Right ventricle myocardium inferior (tissue), 1 donor: Measurements from ENCODE around the gene ABLIM3. TPM values are rescaled to one million over a fixed set of nuclear protein-coding genes. Genes with fewer than 3 reads are reported as not detected.

Experiments used
- ATAC-seq: fragments of 200-7000 bp; cut with Tn5 transposase; one replicate; pipeline ENCODE4 v1.9.1; 2020; ENCODE audit warnings: mild to moderate bottlenecking, moderate library complexity
- DNase-seq: peaks from one replicate; pipeline ENCODE4 v3.0.0; 2021; ENCODE audit errors: missing footprints
- intact Hi-C: fragments of 100-400 bp; cut with DNase I; formaldehyde crosslinking; loops from one replicate; pipeline ENCODE4 v1.11.0; 2022
- total RNA-seq: library from RNA; stranded (reverse); fragmentation: NEBNext Ultra II Directional; extraction: Animal tissue kit (Norgen Biotek cat#: 25700); gene quantifications from one replicate; pipeline ENCODE4 v1.2.1, GENCODE V29; 2021
- donor health status: DM: no; HTN: yes; CAD: no; lungs with severe emphysema.

ABLIM3 gene
- total RNA-seq, 1 donor from 2014 or later, result 134 TPM

GRCh38 chr5:149282027-149282965 lies 141.0 kb downstream of the ABLIM3 start:
- DNase-seq (no peak), ATAC-seq (peak; percentile 62)
- intact Hi-C loops, result no loop called here

DNA sequence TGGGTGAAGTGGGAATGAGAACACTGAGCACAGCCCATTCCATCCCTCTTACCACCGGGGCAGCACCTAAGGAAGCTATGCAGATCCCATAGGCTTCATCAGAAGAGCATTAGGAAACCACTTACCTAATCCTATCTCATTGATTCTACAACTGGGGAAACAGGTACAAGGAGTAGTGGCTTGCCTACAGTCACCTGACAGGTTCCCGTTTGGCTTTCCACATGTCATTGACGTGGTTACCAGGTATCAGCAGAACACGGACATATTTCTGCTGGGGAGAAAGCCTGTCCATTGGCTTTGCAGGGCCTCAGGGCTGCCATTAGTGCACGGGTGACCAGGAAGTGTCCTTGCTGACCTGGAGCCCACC lies 141.7 kb downstream of the ABLIM3 start:
- intact Hi-C loops, result no loop called here
- ATAC-seq (no peak), DNase-seq (no peak)

- intact Hi-C loops, result no loop called here
- ATAC-seq (no peak), DNase-seq (no peak)
Observed at GRCh38 chr5:149283626-149284480, 142.6 kb downstream of the ABLIM3 start.

GRCh38 chr5:149284501-149284900 lies 143.2 kb downstream of the ABLIM3 start:
- intact Hi-C loops, result no loop called here
- no peak for DNase-seq
- ATAC-seq, result peak; percentile 38

DNA sequence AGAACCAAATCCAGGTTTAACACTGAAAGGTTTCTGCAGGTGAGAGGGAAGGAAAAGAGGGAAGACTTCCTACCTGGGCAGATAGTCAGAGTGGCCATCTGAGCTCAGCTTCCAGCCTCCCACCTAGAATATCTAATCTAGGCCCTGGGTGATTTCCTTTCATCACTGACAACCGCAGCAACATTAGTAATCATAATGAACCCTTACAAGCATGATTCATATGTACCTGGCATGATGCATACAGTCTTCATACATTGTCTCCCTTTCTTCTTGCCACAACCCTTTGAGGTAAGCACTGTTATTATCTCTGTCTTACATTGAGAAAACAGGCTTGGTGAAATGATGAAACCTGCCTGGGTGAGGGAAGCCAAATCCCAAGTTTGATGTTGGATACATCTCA lies 143.9 kb downstream of the ABLIM3 start:
- DNase-seq, result no peak
- ATAC-seq, result no peak
- intact Hi-C loops, result no loop called here

- DNase-seq (peak; percentile 76), ATAC-seq (peak; percentile 47)
- intact Hi-C loops, result no loop called here
Observed at GRCh38 chr5:149288436-149288835, 147.1 kb downstream of the ABLIM3 start.

DNA sequence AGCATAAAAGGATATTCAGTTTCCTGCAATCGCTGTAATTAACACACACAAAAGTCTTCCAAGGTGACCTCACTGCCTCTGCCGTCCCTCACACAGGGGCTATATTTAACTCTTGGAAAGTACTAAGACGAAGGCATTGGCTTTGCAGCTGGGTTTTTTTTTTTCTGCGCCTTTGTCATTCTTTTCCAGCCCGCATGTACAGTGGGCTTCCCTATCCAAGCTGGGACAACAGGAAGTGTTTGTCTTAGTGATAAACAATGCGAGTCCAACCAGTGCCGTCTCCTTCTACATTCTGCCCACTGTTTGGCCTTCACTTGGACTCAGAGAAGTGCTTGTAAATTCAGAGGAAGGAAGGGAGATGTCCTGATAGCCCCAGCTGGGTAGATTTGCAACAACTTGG lies 148.0 kb downstream of the ABLIM3 start:
- intact Hi-C loops, result no loop called here
- peak; percentile 33 for ATAC-seq
- DNase-seq, result no peak

DNA sequence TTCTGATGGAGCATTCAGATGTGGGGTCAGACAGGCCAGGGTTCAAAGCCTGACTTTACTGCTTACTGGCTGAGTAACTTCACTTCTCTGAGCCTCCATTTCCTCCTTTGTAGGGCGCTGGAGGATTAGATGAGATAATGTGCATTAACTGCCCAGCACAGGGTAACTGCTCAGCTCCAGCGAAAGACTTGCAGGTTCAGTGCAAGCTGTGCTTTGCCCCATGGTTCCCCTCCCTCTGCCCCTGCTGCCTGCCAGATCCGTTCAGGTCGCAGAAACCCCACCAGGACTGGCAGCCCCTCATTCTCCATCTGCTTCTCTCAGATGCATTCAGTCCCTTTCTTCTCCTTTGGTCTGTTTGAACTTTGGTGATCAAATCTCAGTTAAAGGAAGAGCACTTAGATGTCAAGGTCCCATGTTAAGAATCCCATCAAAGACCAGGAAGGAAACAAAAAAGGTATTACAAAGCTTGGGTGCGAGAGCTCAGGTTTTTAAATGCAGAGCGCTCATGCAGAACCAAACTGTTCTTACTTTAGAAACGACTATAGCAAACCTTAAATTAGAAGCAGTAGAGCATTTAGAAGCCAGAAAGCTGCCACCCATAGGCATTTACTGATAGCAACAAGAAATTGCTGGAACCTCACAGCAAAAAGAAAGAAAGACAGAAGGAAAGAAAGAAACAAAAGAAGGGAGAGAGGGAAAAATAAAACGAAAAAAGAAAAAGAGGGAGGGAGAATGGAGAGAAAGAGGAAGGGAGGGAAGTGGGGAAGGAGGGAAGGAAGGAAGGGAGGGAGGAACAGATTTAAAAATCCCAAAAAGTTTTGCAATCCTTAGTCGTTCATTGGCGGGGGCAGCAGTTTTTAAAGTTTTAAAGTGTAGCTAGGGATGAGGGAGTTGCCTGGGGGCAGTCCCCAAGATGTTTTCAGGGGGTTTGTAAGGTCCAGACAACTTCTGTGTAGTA lies 153.9 kb downstream of the ABLIM3 start:
- no peak for DNase-seq
- intact Hi-C loops, result loop anchor here (2.0 kb wide), 1 partner anchor 18 kb away; no protein-coding TSS in a partner anchor
- ATAC-seq, result no peak

DNA sequence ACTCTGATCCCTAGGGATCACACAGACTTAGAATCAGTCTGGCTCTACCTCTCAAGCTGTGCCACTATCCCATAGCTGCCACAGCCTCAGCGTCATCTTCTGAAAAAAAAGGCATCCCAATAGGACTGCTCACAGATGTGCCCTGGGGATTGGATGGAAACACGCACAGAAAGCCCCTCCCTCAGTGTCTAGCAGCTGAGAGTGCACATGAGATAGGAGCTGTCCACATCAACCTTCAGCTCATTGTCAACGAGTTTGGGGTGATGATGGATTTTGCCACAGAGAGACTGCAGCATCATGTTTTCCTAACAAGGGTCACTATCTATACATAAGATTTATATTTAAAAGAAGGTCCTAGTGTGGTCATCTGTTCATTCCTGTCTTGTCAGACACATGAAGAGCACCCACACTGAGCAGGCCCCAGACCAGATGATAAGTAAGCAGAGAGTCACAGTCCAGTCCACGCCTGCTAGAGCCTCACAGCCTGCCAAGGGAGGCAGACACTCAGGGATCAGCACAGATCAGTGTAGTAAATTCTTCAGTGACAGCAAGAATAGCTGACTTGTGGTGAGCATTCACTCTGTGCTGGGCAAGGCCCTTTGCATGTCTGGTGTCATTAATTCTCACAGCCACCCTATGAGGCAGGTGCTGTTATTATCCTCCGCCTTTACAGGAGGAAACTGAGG lies 156.2 kb downstream of the ABLIM3 start:
- ATAC-seq (peak; percentile 84), DNase-seq (no peak)
- intact Hi-C loops, result no loop called here

- DNase-seq (no peak), ATAC-seq (no peak)
- intact Hi-C loops, result no loop called here
Observed at GRCh38 chr5:149298163-149298562, 156.9 kb downstream of the ABLIM3 start.

DNA sequence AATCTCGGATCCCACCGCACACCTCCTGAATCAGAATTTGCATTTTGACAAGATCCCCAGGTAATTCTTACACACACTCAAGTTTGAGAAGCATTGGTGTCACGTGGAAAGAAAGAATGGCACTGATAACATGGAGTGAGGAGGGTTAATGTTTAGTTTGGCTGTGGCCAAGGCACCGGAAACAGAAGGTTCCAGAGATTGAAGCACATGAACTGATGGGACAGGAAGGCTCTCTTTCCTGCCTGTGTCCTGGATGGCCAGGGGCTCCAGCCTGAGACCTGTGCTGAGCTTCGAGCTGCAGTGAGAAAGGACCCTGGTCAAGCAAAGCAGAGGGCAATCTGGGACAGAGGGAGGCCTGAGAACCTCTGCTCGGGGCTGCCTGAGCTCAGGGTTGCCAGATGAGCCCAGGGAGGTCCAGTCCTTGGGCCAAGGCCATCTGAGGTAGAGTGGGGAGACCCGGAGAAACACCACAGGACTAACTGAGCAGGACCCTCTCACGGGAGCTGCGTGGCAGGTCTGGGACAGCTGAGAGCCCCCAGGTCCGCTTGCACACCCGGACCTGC lies 157.6 kb downstream of the ABLIM3 start:
- intact Hi-C loops, result no loop called here
- no peak for ATAC-seq
- DNase-seq, result no peak

- DNase-seq (no peak), ATAC-seq (peak; percentile 4)
- intact Hi-C loops, result loop anchor here (5.0 kb wide), 1 partner anchor 48 kb away; the partner anchor contains the start of gene GRPEL2
Observed at GRCh38 chr5:149299451-149300054, 158.3 kb downstream of the ABLIM3 start.

DNA sequence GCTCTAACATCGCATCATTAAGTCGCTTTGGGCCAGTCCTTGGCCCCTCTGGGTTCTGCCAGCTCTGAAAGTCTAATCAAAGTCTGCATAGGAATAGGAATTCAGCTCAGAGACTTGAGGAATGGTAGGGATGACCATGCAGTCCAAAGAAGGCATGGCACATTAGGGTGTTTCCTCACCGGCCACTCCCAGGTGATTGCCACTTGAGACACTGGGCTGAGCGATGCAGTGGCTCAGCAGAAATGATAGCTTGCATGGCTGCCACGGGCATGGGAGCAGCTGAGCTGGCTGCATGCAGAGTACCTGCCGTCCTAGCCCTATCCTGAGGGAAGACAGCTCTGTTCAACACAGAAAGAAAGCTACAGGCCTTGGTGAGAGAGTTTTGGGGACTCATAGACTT lies 159.1 kb downstream of the ABLIM3 start:
- DNase-seq (no peak), ATAC-seq (no peak)
- intact Hi-C loops, result loop anchor here (5.0 kb wide), 1 partner anchor 47 kb away; the partner anchor contains the start of gene GRPEL2

DNA sequence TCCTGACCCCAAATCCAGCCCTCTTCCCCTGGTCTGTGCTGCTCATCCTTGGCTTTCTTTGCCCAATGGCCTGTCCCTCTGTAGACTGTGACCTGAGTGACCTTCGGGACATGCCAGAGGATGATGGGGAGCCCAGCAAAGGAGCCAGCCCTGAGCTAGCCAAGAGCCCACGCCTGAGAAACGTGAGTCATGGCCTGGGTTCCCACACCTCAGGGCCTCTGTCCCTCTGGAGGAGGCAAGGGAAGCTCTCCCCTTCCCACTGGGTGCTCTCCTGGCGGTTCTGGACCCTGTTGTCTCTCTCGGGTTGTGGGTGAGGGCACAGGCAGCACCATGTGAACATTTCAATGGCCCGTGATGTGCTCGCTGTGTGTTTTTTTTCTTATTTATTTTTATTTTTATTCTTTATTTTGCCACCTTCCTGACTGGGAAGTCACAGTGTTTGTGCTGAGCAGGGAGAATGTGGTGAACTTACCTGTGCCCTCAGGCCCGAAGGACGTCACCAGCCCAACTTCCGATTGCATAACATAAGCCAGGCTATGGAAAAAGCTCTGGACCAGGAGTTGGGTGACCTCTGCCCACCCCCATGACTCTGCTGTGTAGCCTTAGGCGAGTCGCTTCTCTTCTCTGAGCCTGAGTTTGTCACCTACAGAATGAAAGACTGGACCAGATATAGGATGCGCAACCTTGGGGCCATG lies 159.9 kb downstream of the ABLIM3 start:
- intact Hi-C loops, result loop anchor here (5.0 kb wide), 1 partner anchor 46 kb away; the partner anchor contains the start of gene GRPEL2
- ATAC-seq, result no peak
- no peak for DNase-seq

DNA sequence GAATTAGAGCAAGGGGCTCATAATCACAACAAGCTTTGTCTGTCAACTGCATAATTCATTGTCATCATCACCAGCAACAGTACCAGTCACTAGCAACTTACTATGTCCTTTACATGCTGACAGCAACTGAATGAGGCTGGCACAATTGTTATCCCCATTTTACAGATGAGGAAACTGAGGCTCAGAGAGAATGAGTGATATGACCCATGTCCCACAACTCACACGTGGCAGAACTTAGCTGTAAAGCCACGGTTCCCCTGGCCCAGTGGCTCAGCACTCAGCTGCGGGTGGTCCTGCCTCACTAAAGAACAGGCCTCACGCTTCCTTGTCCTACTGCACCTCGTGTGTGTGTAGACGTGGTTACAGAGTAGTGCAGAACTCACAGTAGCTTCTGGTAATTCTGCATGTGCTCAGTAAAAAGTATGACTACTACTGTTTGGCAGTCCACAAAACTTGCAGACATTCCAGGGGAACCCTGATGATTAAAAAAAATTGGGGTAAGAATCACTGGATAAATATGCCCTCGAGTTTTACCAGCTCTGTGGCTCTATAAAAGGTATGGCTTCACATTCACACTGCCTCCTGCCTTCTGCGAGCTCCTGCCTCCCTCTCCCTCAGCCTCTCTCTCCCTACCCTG lies 160.6 kb downstream of the ABLIM3 start:
- ATAC-seq (no peak), DNase-seq (no peak)
- intact Hi-C loops, result loop anchor here (5.0 kb wide), 1 partner anchor 45 kb away; the partner anchor contains the start of gene GRPEL2

DNA sequence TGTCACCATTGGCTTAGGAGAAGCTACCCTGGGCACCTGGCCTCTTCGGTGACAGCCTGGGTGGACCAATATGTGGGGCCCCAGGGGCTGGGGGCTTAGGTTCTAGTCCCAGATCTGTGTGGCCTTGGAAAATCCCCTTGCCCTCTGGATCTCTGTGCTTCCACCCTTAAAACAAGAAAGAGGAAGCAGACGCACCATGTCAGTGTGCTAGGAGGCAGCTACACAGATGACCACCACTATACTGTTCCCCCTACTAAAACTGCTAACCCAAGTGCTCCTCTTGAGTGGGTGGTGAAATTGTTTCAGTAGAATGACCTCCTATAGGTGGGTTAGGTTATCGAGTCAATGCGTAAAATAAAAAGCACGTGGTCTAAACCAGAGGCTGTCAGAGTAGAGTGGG lies 161.3 kb downstream of the ABLIM3 start:
- no peak for DNase-seq
- no peak for ATAC-seq
- intact Hi-C loops, result loop anchor here (5.0 kb wide), 1 partner anchor 45 kb away; the partner anchor contains the start of gene GRPEL2
